GM12878 (cell line): ENCODE data around the gene CD38. TPM values are rescaled to one million over a fixed set of nuclear protein-coding genes. Genes with fewer than 3 reads are reported as not detected.
"Not testable (repeated sequence)": the region's sequence is repeated elsewhere in the genome, so short reads cannot be mapped to it uniquely, and the experiment has no call there.

Experiments
- ATAC-seq: fragments of 200-7000 bp; cut with Tn5 transposase; 3 replicates; pipeline ENCODE4 v1.9.1; 2020; ENCODE audit warnings: mild to moderate bottlenecking, moderate library complexity
- BruUV-seq: library from RNA; stranded (reverse); fragments of 400-500 nt; replicated peaks from 2 replicates; lab custom pipeline; 2021; lab: Mats Ljungman, UMichigan
- CTCF ChIA-PET: fragments of 300-600 bp; sonication (Branson Sonifier 250); formaldehyde crosslinking; extraction: SDS; loops from one replicate; lab custom pipeline; 2021; ENCODE audit warnings: inconsistent platforms; lab: Yijun Ruan, JAX
- POLR2A ChIA-PET: fragments of 350-600 bp; formaldehyde crosslinking; extraction: SDS; loops from one replicate; lab custom pipeline; 2021; ENCODE audit warnings: inconsistent platforms; lab: Charles Lee
- RAD21 ChIA-PET: fragments of 300-600 bp; sonication (Branson Sonifier 250); formaldehyde crosslinking; loops from one replicate; lab custom pipeline; 2023; ENCODE audit warnings: antibody characterized with exemption; ENCODE audit not compliant: unreplicated experiment; lab: Charles Lee
- SMC1A ChIA-PET: fragments of 300-600 bp; sonication (Branson Sonifier 250); formaldehyde crosslinking; loops from one replicate; lab custom pipeline; 2023; ENCODE audit not compliant: unreplicated experiment, uncharacterized antibody; lab: Charles Lee
- DNase-seq: peaks from one replicate; pipeline ENCODE4 v3.0.0-alpha.2; 2011; ENCODE audit warnings: low read depth, low spot score
- FAIRE-seq: peaks from 3 replicates; lab custom pipeline; 2011; peaks lifted over from hg19 to GRCh38; lab: Jason Lieb, UNC
- H2AFZ ChIP-seq: 2 replicates; pipeline ENCODE4 v1.6.0; 2011; ENCODE audit warnings: low read depth, low read length, control low read depth; ENCODE audit not compliant: control insufficient read depth
- H3K27ac ChIP-seq: 2 replicates; pipeline ENCODE4 v1.5.1; 2011; ENCODE audit warnings: control low read depth; ENCODE audit not compliant: control insufficient read depth, insufficient read depth
- H3K27me3 ChIP-seq, 2 experiments: replicated peaks in 1 of 2; 2 replicates each; pipeline versions ENCODE4 v1.6.0 to v1.6.1; 2011; ENCODE audit warnings: low read length in 1 of 2; ENCODE audit not compliant: control insufficient read depth in 2 of 2, insufficient read depth in 2 of 2
- H3K36me3 ChIP-seq, 2 experiments: 2 replicates each; pipeline ENCODE4 v1.5.1; 2011; ENCODE audit warnings: low read length in 1 of 2; ENCODE audit not compliant: control insufficient read depth in 2 of 2, insufficient read depth in 2 of 2
- H3K4me1 ChIP-seq: 2 replicates; pipeline ENCODE4 v1.6.1; 2011; ENCODE audit warnings: mild to moderate bottlenecking, low read length, moderate library complexity, mixed read lengths; ENCODE audit not compliant: control insufficient read depth, insufficient read depth
- H3K4me2 ChIP-seq: 2 replicates; pipeline ENCODE4 v1.6.0; 2011; ENCODE audit warnings: control low read depth; ENCODE audit not compliant: control insufficient read depth, insufficient read depth
- H3K4me3 ChIP-seq: fragments of 200-600 bp; sonication (generic); 2 replicates; pipeline ENCODE4 v1.5.1; 2016
- H3K79me2 ChIP-seq: 2 replicates; pipeline ENCODE4 v1.6.0; 2011; ENCODE audit warnings: low read length; ENCODE audit not compliant: control insufficient read depth, insufficient read depth
- H3K9ac ChIP-seq: 2 replicates; pipeline ENCODE4 v1.8.0; 2011; ENCODE audit warnings: low read length, control low read depth, mixed read lengths; ENCODE audit not compliant: control insufficient read depth, insufficient read depth
- H3K9me3 ChIP-seq: replicated peaks from 3 replicates; pipeline ENCODE4 v1.5.1; 2011; ENCODE audit warnings: mild to moderate bottlenecking, low read length; ENCODE audit not compliant: control insufficient read depth, insufficient read depth
- H4K20me1 ChIP-seq: 2 replicates; pipeline ENCODE4 v1.6.0; 2011; ENCODE audit not compliant: control insufficient read depth, insufficient read depth
- BACH1 ChIP-seq: fragments of 450-650 bp; IDR thresholded peaks from 2 replicates; pipeline ENCODE4 v1.6.1; 2017; ENCODE audit warnings: mild to moderate bottlenecking, borderline replicate concordance
- MEF2A ChIP-seq: IDR thresholded peaks from 2 replicates; pipeline ENCODE4 v1.6.1; 2011; ENCODE audit warnings: low read depth, mild to moderate bottlenecking, low read length, moderate library complexity; ENCODE audit not compliant: insufficient read depth
- POU2F2 ChIP-seq: IDR thresholded peaks from 3 replicates; pipeline ENCODE4 v1.6.1; 2011; ENCODE audit warnings: low read depth, mild to moderate bottlenecking, low read length, borderline replicate concordance
- WGBS: methylation state at CpG from one replicate; pipeline ENCODE4 v1.1.6; 2016; ENCODE audit warnings: low lambda C conversion rate; ENCODE audit not compliant: insufficient replicate concordance, insufficient coverage; ENCODE audit errors: missing lambda C conversion rate; 5-methylcytosine and 5-hydroxymethylcytosine counted together
- in situ Hi-C: fragments of 300-500 bp; cut with MboI; formaldehyde crosslinking; loops from 9 replicates; pipeline ENCODE4 v1.14.3; 2018; ENCODE audit warnings: mixed read lengths
- intact Hi-C: fragments of 100-400 bp; cut with micrococcal nuclease; formaldehyde crosslinking; loops from one replicate; pipeline ENCODE4 v1.14.2; 2022; ENCODE audit not compliant: unreplicated experiment
- polyA plus RNA-seq, 11 experiments: library from polyadenylated mRNA; depleted of rRNA in 4 of 11; unstranded in 6 of 11; stranded (reverse) in 5 of 11; fragments of >200 nt; fragmentation: Nextera tagmentation in 4 of 11; fragmentation: Illumina TruSeq in 1 of 11; extraction: Ambion mirVana in 4 of 11; extraction: Trizol in 1 of 11; gene quantifications; 1 replicate in 1 of 11; 2 replicates in 10 of 11; pipeline versions ENCODE4 v1.2.1 to v1.2.3, GENCODE V29; 2011 to 2016; ENCODE audit warnings: inconsistent platforms in 2 of 11, missing spikeins in 2 of 11, low read depth in 1 of 11
- total RNA-seq, 4 experiments: library from RNA; depleted of rRNA in 3 of 4; stranded (reverse); fragments of >200 nt in 3 of 4; fragmentation: Illumina TruSeq in 1 of 4; extraction: Trizol in 1 of 4; gene quantifications; 2 replicates each; pipeline versions ENCODE4 v1.2.1 to v1.2.3, GENCODE V29; 2013 to 2021
- TF ChIP-seq, protein P1 (sequence below): IDR thresholded peaks from 2 replicates; pipeline ENCODE4 v1.6.1; 2012; ENCODE audit warnings: low read depth, low read length, improper control_type of control experiment

Gene CD38
- total and polyA plus RNA-seq, 10 of the 15 experiments (the other 5 are each of a cell fraction or from before 2014, with no cell fraction given), result 3.5 to 39.8 (median 12.7) TPM

DNA sequence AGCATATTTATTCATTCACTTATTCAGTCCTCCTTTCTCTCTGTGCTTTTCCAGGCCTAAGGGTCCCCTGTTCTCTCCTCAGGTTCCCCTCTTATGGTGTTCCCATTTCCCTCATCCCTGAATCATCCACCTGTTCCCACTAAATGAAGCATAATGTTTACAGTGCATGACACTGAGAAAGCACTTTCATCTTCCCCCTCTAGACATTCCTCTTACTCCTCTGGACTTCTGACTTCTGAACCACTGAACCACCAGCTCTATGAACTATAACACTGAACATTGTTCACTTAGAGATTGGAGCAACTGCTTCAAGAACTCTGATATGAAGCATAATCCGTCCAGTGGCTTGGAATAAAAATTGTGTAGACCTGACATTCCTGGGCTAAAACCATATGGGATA lies 59.5 kb downstream of the CD38 start (continued):
- TF ChIP-seq MEF2A (no peak), POU2F2 (no peak), BACH1 (no peak)
- TF ChIP-seq, protein P1, sequence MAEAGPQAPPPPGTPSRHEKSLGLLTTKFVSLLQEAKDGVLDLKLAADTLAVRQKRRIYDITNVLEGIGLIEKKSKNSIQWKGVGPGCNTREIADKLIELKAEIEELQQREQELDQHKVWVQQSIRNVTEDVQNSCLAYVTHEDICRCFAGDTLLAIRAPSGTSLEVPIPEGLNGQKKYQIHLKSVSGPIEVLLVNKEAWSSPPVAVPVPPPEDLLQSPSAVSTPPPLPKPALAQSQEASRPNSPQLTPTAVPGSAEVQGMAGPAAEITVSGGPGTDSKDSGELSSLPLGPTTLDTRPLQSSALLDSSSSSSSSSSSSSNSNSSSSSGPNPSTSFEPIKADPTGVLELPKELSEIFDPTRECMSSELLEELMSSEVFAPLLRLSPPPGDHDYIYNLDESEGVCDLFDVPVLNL, result no peak

DNA sequence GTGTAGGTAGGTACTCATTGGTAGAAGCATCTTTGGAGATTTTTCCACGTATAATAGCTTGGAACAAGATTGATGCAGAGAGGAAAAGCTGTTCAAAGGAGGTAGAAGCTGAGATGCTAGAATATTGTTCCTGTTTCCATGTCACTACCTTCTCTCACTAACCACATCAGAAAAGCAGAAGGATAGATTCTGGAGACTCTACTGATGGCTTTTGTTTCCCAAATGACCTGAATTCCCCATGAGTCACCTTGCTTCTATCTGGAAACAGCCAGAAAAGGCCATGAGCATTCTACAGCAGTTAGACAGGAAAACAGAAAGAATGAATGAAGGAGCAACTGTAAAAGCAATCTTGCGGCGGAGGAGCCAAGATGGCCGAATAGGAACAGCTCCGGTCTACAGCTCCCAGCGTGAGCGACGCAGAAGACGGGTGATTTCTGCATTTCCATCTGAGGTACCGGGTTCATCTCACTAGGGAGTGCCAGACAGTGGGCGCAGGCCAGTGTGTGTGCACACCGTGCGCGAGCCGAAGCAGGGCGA lies 63.1 kb downstream of the CD38 start:
- BruUV-seq, in situ Hi-C loops, POLR2A ChIA-PET, H3K4me2 ChIP-seq, H3K4me1 ChIP-seq, SMC1A ChIA-PET, H3K36me3 ChIP-seq, H3K79me2 ChIP-seq, H3K27me3 ChIP-seq, H3K9me3 ChIP-seq, DNase-seq, H3K9ac ChIP-seq, ATAC-seq, H3K4me3 ChIP-seq, H2AFZ ChIP-seq, intact Hi-C loops, H3K27ac ChIP-seq, H4K20me1 ChIP-seq, FAIRE-seq: not testable (repeated sequence)
- ChIA-PET CTCF (interaction anchor here (1.1 to 1.4 kb wide), 2 partner anchors 36 to 111 kb away, joined by 3 read pairs; no protein-coding TSS in a partner anchor), RAD21 (interaction anchor here (0.9 kb wide), 1 partner anchor 8 kb away, joined by 3 read pairs; no protein-coding TSS in a partner anchor)
- 76% methylated on average over 6 of the region's 16 CpGs for WGBS
